ENCODE measurements around the gene CEP112. TPM values are rescaled to one million over a fixed set of nuclear protein-coding genes. Genes with fewer than 3 reads are reported as not detected.

Gene CEP112
- total and polyA plus RNA-seq, 9 of the 15 experiments (the other 6 are each of a cell fraction or from before 2014, with no cell fraction given) = 0.84 TPM; not detected in 8

DNA sequence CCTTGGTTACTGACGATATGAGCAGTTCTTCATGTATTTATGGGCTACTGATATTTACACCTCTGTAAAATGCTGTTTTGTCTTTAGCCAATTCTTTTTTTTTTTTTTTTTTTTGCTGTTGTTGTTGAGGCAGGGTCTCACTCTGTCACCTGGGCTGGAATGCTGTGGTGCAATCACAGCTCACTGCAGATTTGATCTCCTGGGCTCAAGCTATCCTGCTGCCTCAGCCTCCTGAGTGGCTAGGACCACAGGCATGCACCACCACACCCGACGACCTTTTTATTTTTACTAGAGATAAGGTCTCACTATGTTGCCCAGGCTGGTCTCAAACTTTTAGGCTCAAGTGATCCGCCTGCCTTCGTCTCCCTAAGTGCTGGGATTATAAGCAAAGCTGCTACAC is 405.5 kb downstream of the CEP112 start:
- DNase-seq (ENCODE audit: extremely low read depth in 1 of 4, low spot score in 3 of 4) = no peak
- FAIRE-seq = no peak
- Histone ChIP-seq H3K27me3 (ENCODE audit: control insufficient read depth in 2 of 2, insufficient read depth in 2 of 2, low read length in 2 of 2) (no peaks in the 10 kb centered on the region), H3K9me1 (ENCODE audit: control insufficient read depth, insufficient read depth, low read length) (no peaks in the 10 kb centered on the region), H3K4me2 (ENCODE audit: insufficient read depth, low read length) (no peak overlapping the region), H4K20me1 (replicated peaks; ENCODE audit: control insufficient read depth, insufficient read depth, low read length) (no peaks in the 10 kb centered on the region), H3K36me3 (ENCODE audit: control insufficient read depth, insufficient read depth, low read length) (no peaks in the 10 kb centered on the region), H3K9me3 (replicated peaks; ENCODE audit: control insufficient read depth, insufficient read depth, low read depth, low read length) (no peaks in the 10 kb centered on the region), H3K27ac (ENCODE audit: extremely low read depth, low read depth, low read length) (no peak overlapping the region), H2AFZ (ENCODE audit: low read depth, low read length) (no peak overlapping the region), H3K79me2 (ENCODE audit: control insufficient read depth, insufficient read depth, low read length) (no peaks in the 10 kb centered on the region), H3K9ac (ENCODE audit: insufficient read depth in 1 of 2, low read depth in 2 of 2, low read length in 2 of 2) (no peak overlapping the region), H3K4me3 (no peak overlapping the region), H3K4me1 (replicated peaks in 1 of 2; ENCODE audit: control insufficient read depth in 2 of 2, insufficient read depth in 2 of 2, low read length in 2 of 2) (peaks cover 0 to 6% of the 10 kb centered on the region in 2 experiments; a peak in 2 of 5 replicates)
- POLR2A ChIA-PET = no interaction called here
- TF ChIP-seq BRD4 (IDR thresholded peaks at IDR 0.05) (no peak), EWSR1 (IDR thresholded peaks at IDR 0.05; ENCODE audit: borderline replicate concordance, low read depth, partially characterized antibody) (no peak)
- TF ChIP-seq, protein P1, sequence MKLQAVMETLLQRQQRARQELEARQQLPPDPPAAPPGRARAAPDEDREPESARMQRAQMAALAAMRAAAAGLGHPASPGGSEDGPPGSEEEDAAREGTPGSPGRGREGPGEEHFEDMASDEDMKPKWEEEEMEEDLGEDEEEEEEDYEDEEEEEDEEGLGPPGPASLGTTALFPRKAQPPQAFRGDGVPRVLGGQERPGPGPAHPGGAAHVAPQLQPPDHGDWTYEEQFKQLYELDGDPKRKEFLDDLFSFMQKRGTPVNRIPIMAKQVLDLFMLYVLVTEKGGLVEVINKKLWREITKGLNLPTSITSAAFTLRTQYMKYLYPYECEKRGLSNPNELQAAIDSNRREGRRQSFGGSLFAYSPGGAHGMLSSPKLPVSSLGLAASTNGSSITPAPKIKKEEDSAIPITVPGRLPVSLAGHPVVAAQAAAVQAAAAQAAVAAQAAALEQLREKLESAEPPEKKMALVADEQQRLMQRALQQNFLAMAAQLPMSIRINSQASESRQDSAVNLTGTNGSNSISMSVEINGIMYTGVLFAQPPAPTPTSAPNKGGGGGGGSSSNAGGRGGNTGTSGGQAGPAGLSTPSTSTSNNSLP (IDR thresholded peaks at IDR 0.05; ENCODE audit: borderline replicate concordance, low read depth, low read length) = no peak
- 21% methylated on average over 5 of the region's 5 CpGs for WGBS (ENCODE audit: insufficient coverage, low coverage, missing lambda C conversion rate)
- CTCF ChIA-PET (ENCODE audit: low intra/inter-chr PET ratio) = interaction anchor here (0.6 kb wide), 1 partner anchor 46 kb away, joined by 6 read pairs; no protein-coding TSS in a partner anchor
- BruUV-seq (replicated peaks) = no TSS peak
- no peak for ATAC-seq
- intact Hi-C loops (cut with micrococcal nuclease) = no loop called here
- in situ Hi-C loops (cut with MboI) = no loop called here

GRCh38 chr17:65785109-65785508 is 406.8 kb downstream of the CEP112 start:
- no TSS peak for BruUV-seq (replicated peaks)
- FAIRE-seq (peak; percentile 26), ATAC-seq (no peak; the same call in 2 of the 3 replicates), DNase-seq (ENCODE audit: extremely low read depth in 1 of 4, low spot score in 3 of 4) (peak in 1 of 4 experiments; percentile 8)
- Histone ChIP-seq H3K4me1 (replicated peaks in 1 of 2; ENCODE audit: control insufficient read depth in 2 of 2, insufficient read depth in 2 of 2, low read length in 2 of 2) (peaks cover 0 to 6% of the 10 kb centered on the region in 2 experiments; a peak in 2 of 5 replicates), H3K36me3 (ENCODE audit: control insufficient read depth, insufficient read depth, low read length) (no peaks in the 10 kb centered on the region), H2AFZ (ENCODE audit: low read depth, low read length) (peak overlapping the region; percentile 84), H3K9me1 (ENCODE audit: control insufficient read depth, insufficient read depth, low read length) (no peaks in the 10 kb centered on the region), H3K27me3 (ENCODE audit: control insufficient read depth in 2 of 2, insufficient read depth in 2 of 2, low read length in 2 of 2) (no peaks in the 10 kb centered on the region), H3K9ac (ENCODE audit: insufficient read depth in 1 of 2, low read depth in 2 of 2, low read length in 2 of 2) (no peak overlapping the region), H3K4me3 (no peak overlapping the region), H3K9me3 (replicated peaks; ENCODE audit: control insufficient read depth, insufficient read depth, low read depth, low read length) (no peaks in the 10 kb centered on the region), H3K27ac (ENCODE audit: extremely low read depth, low read depth, low read length) (peak overlapping the region; percentile 48; the same call in 1 of the 3 replicates), H3K4me2 (ENCODE audit: insufficient read depth, low read length) (no peak overlapping the region), H3K79me2 (ENCODE audit: control insufficient read depth, insufficient read depth, low read length) (no peaks in the 10 kb centered on the region), H4K20me1 (replicated peaks; ENCODE audit: control insufficient read depth, insufficient read depth, low read length) (no peaks in the 10 kb centered on the region)
- WGBS (ENCODE audit: insufficient coverage, low coverage, missing lambda C conversion rate) = 0% methylated on average over 1 of the region's 1 CpG
- intact Hi-C loops (cut with micrococcal nuclease) (no loop called here), in situ Hi-C loops (cut with MboI) (no loop called here)
- ChIA-PET CTCF (ENCODE audit: low intra/inter-chr PET ratio) (no interaction called here), POLR2A (no interaction called here)
- TF ChIP-seq HDAC3 (IDR thresholded peaks at IDR 0.05; ENCODE audit: borderline replicate concordance, partially characterized antibody) (no peak), SMARCE1 (IDR thresholded peaks at IDR 0.05) (peak; percentile 36; the same call in 1 of the 2 replicates), MEF2D (tag; conservative IDR thresholded peaks at IDR 0.05; ENCODE audit: low read depth) (peak; percentile 81), ZNF316 (IDR thresholded peaks at IDR 0.05) (peak; percentile 95), EP400 (IDR thresholded peaks at IDR 0.05) (no peak), MAFF (IDR thresholded peaks at IDR 0.05; ENCODE audit: low read length) (peak; percentile 91)
